Keratinocyte (primary cell): ENCODE data around the gene TEX261.

Experiments used
- CTCF ChIP-seq, 3 experiments: IDR thresholded peaks in 1 of 3; conservative IDR thresholded peaks in 1 of 3; optimal IDR thresholded peaks in 1 of 3; 2 replicates in 2 of 3; 3 replicates in 1 of 3; pipeline versions ENCODE3 to v1.5.1; 2011; ENCODE audit warnings: low read length in 3 of 3, mild to moderate bottlenecking in 3 of 3, moderate library complexity in 2 of 3, control low read depth in 1 of 3, inconsistent platforms in 1 of 3; ENCODE audit not compliant: insufficient read depth in 2 of 3; ENCODE audit errors: extremely low read depth in 1 of 3
- EZH2 ChIP-seq: IDR thresholded peaks from one replicate; pipeline ENCODE4 v1.6.1; 2012; ENCODE audit warnings: inconsistent platforms, mild to moderate bottlenecking, low read length, moderate library complexity

- TF ChIP-seq CTCF (optimal IDR thresholded peaks at IDR 0.05 in 1 of 3, IDR thresholded peaks at IDR 0.05 in 1 of 3, conservative IDR thresholded peaks at IDR 0.05 in 1 of 3; ENCODE audit: extremely low read depth in 1 of 3, insufficient read depth in 2 of 3, low read length in 3 of 3) (no peak), EZH2 (no peak)
These were observed 29.2 kb downstream of the TEX261 start for GRCh38 chr2:70965506-70965905.
